NCI-H146 treated with DMSO at 0.1 percent for 48 hours (cell line): ENCODE data around the gene CPB1.

Source experiments
- DNase-seq: peaks from one replicate; lab custom pipeline; 2025; ENCODE audit not compliant: unreplicated experiment; lab: John Stamatoyannopoulos, UW

CPB1 gene

GRCh38 chr3:148828136-148828690 lies 602 bp downstream of the CPB1 start:
- no peak for DNase-seq

- DNase-seq, result no peak
These were observed 2.3 kb downstream of the CPB1 start for GRCh38 chr3:148829926-148830325.

GRCh38 chr3:148833223-148833622 lies 5.6 kb downstream of the CPB1 start:
- DNase-seq, result no peak

GRCh38 chr3:148839805-148840204 lies 12.2 kb downstream of the CPB1 start:
- no peak for DNase-seq

GRCh38 chr3:148840451-148840850 lies 12.8 kb downstream of the CPB1 start:
- no peak for DNase-seq

DNA sequence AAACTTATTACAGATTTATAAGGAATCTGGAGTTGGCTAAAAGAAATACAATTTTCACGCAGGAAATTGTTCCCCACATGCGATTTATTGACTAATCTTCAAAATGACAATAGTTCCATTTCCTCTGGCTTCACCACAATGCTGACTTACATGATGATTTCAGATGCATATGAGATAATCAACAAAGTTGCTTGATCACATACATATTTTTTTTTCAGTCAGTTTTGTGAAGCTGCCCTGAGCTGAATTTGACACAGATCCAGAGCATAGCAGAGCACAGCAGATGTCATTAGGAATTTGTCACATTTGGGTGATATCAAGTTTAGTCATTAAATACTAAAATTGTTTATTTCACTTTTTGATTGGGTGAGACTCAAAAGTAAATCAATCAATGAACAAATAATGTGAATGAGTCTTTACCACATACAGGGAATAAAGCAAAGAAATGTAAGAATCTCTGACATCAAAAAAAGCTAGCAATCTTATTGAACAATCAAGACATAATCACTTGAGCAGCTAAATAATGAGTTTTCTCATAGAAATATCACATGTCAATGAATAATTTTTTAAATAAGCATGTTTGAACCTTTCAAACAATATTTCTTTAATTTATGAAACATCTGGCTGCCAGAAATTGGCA lies 18.3 kb downstream of the CPB1 start:
- DNase-seq, result no peak

DNA sequence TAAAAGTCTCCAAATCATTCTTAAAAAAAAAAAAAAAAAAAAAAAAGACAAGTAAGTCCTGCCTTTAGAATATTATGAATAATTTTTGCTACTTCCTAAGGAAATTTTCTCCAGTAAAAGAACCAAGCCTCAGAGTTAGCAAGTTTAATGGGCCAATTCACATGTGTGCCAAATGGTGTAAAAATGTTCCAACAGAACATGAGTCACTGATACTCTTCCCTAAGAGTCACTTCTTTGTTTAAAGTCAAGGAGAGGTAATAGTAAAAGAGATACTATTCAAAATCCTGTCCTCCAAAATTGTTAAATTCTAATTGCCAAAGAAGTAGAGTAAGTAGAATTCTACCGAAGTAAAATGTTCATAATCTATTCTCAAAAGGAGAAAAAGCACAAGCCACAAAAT lies 19.7 kb downstream of the CPB1 start:
- DNase-seq, result no peak

DNA sequence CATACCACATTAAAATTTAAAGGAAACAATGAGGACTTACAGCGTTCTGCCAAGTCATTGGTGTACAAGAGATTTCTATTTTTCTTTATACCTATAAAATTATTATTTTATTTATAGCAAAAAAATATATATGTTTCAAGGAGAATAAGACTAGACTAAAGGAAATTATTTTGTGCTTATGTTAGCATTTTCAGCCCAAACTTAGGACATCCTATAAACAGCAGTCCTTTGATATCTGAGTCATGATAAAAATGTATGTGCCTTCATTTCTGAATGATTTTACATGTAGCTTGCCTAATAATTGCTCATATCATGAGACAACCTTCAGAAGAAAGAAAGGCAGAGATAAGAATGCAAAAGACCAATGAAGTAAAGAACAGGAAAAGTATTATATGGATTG lies 20.8 kb downstream of the CPB1 start:
- DNase-seq, result no peak

GRCh38 chr3:148852271-148852992 lies 24.8 kb downstream of the CPB1 start:
- no peak for DNase-seq

DNA sequence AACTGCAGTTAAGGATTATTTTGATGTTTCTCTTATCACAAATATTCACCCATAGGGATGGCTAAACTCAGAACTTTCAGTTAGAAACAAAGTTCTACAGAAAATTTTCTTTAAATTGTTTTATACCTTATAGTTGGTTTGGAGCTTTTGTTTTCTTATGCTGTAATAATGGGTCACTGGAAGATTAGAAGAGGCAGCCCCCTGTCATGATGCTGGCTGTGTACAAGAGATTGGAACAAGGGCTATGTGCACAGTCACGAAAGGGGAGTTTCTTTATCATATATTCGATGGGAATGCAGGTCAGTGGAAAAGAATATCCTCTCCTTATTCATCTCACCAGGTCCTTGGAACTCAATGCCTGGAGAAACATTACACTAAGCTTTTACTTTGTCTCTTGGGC lies 25.5 kb downstream of the CPB1 start:
- DNase-seq, result no peak

GRCh38 chr3:148854061-148854460 lies 26.4 kb downstream of the CPB1 start:
- DNase-seq, result no peak

GRCh38 chr3:148856384-148856783 lies 28.8 kb downstream of the CPB1 start:
- no peak for DNase-seq

DNA sequence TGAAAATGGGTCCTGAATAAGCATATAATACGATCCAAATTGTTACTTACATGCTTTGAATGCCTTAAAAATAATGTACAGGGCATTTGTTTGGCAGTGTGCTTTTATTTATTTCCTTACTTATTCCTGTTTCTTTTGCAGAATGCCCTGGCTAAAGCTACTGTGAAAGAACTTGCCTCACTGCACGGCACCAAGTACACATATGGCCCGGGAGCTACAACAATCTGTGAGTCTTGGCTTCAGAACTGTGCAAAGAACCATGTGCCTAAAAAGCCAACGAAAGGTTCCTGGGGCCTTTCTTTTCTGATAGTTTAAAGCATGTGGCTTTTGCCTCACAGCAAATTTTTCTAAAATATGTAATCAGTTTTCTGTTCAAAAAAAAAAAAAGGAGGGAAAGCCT lies 29.7 kb downstream of the CPB1 start:
- DNase-seq, result no peak

- peak; percentile 43 for DNase-seq
These were observed 33.8 kb downstream of the CPB1 start for GRCh38 chr3:148861277-148861869.

DNA sequence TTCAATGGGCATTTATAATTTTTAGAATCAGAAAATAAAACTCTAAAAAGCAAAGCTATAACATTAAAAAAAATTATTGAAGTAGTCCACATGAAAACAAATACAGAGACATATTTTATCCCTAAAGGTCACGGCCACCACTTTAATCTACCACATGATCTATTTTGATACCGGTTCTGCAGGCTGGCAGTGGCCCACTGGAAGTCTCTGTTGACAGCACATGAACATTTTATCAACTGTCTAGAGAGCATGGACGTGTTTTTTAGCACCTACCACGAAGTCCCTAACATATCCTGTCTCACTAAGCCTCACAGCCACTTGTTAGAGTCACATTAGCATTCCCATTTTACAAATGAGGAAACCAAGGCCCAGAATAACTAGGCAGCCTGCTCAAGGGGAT lies 35.7 kb downstream of the CPB1 start:
- DNase-seq, result no peak

DNA sequence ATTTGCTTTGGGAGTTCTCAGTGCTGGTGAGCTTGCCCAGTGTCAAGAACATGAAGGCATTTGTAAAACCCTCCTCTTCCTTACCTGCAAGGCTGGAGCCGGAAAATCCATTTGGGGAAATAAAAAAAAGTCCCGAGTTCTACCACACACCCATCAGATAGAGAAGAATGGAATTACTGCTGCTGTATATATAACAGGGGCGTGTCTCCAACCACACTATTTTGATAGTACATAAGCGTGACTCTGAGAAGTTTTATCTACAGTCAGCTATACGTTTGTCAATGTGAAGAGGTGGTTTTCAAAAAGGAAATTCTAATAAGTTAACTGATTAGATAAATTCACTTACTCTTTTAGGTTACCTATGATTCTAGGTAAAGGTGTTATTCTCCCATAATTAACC lies 36.2 kb downstream of the CPB1 start:
- no peak for DNase-seq

DNA sequence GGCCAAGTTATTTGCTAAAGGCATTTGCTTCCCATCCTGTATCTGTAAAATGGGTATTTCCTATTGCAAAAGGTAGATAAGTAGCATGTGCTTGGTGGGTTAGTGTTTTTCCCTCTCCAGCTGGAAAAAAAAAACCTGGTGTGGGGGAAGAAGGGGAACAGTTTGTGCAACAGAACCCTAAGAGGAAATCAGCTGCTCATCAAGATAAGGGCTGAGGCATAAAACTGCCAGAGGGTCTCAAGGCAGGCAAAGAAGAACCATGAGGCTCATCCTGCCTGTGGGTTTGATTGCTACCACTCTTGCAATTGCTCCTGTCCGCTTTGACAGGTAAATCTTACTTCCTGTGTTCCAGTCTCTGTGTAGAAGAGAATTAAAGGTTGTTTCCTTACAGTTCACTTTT lies 37.4 kb downstream of the CPB1 start, which contains the start of gene CPA3:
TSS of gene CPA3 (plus strand) at position 248 of the 400 bp plus-strand sequence. CDS start at position 260, 12 bp downstream.
- DNase-seq, result no peak

DNA sequence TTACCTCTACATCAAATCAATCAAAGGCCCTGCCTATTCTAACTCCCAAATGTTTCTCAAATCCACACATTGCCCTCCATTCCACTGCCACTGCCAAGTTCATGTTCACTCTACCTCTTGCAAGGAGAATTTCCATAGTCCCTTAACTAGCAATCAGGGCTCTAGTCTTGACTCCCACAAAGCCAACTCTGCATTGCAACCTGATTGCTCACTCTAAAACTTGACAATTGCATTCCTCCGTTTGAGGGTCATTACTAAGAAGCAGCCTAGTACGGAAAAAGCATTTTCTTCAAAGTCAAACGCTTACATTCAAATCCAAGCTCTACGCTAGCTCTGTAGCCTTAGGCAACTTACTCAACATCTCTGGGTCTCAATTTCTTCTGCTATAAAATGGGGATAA lies 38.6 kb downstream of the CPB1 start:
- no peak for DNase-seq

DNA sequence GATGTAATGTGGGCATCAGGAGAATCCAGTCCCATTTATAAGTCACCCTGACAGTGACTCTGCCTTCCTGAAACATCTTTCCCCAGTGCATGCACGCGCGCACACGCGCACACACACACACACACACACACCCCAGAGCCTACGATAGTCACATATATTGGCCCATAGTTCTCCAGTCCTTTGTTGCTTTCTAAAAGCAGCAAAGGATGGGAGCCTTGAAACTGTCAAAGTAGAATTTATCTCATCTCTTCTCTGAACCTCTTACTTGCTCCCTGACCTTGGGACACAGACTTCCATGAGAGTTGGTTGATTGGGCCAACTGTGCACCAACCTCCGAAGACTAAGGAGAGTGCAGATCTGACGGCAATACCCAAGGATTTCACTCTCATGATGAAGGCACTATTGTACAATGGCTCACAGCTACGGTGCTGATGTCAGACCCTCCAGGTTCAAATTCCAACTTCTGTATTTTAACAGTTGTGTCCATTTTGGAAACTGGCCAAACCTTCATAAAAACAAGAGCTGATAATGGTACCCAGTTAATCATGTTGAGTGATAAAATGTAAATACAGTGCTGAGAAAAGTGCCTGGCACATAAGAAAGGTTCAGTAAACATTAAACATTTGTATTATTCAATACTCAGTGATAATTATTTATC lies 45.8 kb downstream of the CPB1 start:
- peak; percentile 67 for DNase-seq

DNA sequence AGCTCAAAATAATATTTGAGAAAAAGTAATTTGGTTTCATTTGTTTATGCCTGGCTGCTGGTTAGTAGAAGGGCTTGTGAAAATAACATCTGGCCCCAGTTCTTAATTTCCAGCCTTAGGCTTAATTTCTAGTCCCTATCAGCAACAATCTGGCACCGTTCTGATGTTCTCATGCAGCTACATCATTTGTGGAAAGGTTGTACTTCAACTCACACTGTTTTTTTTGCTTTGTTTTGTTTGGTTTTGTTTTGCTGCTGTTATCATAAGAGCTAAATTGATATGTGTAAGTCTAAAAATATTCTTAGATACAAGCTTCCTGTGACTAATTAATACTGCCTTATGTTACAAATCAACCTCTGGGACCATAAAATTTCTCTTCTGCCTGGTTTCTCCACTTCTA lies 46.4 kb downstream of the CPB1 start:
- DNase-seq, result no peak

GRCh38 chr3:148878095-148878494 lies 50.5 kb downstream of the CPB1 start:
- DNase-seq, result no peak

GRCh38 chr3:148879256-148879655 lies 51.6 kb downstream of the CPB1 start:
- DNase-seq, result no peak
